HG03064 (cell line): ENCODE data around the gene TUBA4A.
A peak's percentile ranks its signal among the peaks of the same experiment; 100 is the strongest.

ENCODE experiments used
- ATAC-seq: cut with Tn5 transposase; IDR thresholded peaks from one replicate; pipeline ENCODE4 v1.9.1; 2021; ENCODE audit warnings: low read depth; ENCODE audit not compliant: unreplicated experiment

The TUBA4A gene

DNA sequence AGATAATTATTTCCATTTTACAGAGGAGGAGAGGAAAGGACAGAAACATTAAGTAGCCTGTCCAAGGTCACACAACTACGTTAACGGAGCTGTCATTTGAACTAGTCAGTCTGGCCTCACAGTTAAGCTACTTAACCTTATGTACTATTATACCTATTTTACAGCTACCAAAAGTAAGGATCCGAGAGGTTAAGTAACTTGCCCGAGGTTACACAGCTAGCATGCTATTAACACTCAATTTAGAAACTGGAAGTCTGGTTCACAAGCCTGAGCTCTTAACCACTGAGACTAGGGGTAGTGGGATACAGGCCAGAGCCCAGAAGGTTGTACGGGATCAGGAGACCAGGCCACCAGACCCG lies 8.9 kb downstream of the TUBA4A start:
- ATAC-seq: no peak

DNA sequence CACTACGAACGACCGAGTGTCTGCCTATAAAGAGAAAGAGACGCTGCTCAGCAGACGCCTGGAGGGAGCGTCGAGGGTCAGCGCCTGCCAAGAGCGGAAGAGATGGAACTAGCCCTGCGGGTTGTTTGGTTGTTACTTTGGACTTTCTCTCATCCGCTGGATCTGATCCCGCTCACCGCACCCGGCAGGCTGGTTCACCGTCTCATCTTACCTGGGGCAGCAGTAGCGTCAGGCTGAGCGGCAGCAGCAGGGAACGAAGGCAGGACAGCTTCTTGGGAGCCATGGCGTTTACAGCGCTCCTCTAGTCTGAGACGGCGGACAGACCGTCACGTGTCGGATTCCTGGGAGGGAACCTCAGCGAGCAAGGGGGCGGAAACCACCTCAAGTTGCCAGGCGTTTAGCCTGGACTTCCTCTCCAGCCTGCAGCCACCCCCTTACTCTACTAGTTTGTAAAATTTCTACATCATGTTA lies 10.4 kb downstream of the TUBA4A start:
- ATAC-seq: no peak

DNA sequence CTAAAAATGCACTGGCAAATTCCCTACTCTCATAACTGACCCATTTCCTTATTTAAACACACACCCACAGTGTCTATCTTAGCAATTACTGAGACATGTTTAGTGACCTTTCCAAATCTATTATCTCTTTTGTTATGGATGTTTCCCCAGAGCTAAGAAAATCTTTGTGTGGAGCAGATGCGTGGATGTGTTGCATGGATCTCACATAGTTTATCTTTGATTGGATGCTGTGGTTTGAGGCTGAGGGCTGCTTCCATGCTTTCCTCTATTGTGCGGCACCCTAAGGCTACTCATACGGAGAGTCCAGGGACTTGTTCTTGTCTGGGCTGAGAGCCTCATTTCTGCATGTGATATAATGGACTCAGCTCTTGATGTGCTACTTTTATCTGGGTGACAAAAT lies 19.4 kb downstream of the TUBA4A start:
- ATAC-seq: no peak

DNA sequence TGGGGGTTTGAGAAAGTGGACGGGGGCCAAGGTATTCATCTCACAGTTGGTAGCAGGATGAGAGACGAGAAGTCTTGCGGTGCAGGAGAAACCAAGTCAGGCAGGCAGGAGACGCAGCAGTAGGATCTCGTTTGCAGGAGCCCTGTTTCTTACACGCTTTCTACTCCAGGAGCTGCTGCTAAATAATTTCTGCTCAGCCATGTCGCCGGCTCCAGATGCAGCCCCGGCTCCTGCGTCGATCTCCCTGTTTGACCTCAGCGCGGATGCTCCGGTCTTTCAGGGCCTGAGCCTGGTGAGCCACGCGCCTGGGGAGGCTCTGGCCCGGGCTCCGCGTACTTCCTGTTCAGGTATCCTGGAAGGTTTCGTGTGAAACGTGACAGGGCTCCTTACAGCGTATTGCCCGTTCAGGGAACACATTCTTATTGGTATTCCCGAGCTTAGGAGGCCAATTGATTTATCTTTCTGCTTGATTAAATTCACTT lies 23.6 kb downstream of the TUBA4A start:
- no peak for ATAC-seq

DNA sequence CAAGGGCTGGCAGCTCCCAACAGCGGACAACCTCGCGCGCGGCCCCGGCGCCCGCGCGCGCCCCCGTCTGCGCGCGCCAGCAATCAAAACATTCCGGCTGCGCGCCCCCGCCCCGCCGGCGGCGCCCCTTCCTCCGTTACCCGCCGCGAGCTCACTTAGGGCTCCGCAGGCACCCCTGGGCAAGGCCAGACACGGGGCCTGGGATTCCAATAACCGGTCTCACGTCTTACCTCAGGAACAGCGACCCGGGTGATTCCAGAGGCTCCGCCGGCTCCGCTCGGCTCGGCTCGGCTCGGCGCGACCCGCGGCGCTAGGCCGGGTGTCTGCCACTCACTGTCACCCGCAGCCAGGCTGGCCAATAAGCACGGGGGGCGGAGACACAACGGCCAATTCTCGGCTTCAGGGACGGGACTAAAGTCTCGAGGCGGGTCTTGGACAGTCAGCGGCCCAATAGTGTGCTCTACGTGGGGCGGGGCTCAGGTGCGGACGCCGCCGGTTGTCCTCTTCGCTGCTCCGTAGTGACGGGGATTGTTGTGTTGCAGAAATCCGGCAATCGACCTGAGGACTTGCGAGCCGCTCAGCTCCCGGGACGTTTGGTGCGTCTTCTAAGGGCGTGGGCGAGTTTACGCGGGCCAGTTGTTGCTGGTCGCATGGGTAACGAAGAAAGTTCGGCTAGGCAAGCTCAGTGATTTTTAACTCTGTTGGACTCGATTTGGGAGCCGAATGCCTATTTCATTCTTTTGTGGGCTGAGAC lies 24.2 kb downstream of the TUBA4A start, which contains the start of the genes ANKZF1 and ATG9A:
TSS of gene ANKZF1 (plus strand) at position 502 of the 754 bp plus-strand sequence. CDS start 452 bp downstream, outside the sequence.
TSS of gene ATG9A (minus strand) at position 332 of the 754 bp plus-strand sequence. CDS start 1,612 bp downstream, outside the sequence.
- peak; percentile 95 for ATAC-seq

DNA sequence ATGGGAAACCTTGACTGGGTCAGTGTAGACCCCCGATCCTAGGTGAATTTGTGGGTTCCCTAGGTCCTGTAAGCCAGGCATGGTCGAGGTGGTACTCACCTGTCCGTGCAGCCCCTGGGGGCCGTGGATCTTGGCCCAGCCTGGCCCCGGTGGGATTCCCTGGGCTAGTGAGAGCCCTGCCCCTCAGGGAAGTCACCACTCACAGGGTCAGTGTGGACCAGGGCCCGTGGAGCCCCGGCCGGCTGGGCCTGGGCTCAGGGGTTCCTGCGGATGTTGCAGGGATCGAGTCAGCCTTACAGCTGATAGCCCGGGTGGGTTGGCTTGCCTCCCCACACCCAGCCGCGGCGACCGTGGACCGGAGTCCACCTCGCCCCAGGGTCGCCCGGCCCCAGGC lies 24.8 kb downstream of the TUBA4A start:
- no peak for ATAC-seq

DNA sequence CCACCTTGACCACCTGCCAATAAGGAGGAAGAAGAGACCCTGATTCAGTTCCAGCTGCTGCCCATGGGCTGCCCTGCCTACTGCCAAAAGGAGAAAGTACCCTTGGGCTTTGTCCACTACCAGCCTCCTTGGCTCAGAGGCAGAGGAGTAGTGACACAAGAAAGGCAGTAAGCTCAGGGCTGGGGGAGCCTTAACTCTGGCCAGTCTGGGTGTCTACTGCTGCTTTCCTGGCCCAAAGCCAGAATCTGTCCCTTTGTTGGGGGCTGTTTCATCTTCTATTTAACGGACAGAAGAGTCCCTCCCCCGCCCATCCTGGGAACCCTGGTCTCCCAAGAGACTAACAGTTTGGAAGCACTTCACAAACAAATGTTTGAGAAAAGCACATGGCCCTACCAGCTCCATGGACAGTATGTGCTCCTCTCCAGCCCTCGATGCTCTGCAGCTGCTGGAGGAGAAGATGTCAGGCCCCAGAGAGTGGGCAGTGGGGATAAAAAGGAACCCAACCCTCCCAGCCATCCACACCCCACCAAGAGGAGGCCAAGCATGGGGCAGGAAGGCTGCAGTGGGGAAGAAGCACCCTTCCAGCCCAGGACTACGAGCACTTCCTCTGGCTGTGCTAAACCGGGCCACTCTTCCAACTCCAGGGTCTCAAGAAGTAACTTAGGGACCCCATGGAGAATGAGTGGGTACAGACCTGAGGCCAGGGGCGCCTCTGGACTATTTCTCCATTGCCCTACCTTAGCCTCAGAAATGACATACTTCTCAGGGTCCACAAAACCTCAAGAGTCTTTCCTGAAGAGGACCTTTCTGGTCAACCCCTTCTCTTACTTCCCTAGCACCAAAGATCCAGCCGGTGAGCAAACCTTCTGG lies 25.4 kb downstream of the TUBA4A start:
- no peak for ATAC-seq

DNA sequence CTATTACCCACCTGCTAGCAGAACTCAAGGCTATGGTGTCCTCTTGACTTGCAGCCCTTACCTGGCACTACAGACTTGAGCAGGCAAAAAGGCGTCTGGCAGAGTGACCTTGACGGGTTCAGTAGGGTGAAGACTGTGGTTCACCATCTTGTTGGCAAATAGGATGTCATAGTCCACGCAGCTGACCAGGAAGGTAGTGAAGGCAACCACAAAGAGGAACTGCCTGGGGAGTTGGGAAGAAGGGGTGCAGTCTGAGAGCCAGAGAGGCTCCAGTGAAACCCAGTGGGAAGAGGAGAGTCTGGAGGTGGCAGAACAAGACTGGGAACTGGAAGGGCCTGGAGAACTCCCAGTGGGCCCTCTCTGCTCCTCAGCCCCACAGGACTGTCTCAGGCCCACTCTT lies 28.4 kb downstream of the TUBA4A start:
- no peak for ATAC-seq

DNA sequence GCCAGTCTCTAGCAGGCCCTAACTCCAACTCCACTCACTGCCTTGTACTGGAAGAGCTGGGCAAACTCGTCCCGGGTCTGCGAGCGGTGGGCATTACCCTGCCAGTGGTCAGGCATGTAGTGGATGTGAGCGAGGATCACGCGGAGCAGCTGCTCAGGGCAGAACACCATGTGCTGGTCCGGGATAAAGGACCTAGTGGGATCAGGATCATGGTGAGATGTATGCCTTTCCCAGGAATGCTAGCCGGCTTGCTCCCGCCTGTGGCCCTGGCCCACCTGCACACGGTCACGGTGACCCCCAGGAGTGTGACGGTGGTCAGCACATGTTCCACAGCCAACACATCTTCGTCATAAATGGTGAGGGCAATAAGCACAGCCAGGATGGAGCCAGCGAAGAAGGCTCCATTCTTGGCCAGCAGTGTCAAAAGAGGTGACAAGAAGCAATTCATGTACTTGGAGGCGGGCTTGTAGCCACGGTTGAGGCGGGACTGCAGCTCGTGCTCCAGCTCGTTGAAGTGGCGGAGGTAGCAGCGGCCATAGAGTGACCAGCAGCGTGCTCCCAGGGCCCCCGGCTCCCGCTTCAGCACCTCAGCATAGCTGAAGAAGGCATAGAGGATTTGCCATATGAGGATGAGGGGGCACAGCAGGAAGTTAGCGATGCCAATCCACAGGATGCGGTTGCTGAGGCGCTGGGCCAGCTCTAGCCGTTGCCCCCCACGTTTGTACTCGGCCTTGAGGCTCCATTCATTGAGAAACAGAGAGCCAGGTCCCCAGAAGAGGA lies 29.7 kb downstream of the TUBA4A start:
- ATAC-seq: no peak

DNA sequence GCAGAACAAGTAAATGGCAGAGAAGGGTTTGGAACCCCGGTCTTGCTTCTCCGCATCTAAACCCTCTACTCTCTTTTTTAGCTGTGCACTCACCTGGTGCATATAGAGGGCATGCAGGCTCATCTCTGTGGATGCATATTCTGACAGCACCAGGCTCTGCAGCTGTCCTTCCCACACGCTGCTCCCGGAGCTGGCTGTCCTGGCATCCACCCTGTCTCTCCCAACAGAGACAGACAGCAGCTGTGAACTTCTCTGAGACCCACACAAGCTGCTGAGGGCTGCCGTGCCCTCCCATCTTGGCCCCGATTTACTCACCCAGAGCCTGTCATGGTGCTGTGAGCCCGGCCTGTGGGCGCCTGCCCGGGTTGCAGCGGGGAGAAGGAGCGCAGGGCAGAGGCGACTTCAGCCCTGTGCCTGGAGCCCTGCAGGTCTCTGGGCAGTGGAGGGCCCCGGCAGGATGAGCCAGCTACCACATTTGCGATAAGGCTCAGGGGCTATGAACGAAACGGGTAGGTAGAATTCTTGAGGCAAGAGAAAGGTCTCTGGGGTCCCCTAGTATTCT lies 31.7 kb downstream of the TUBA4A start:
- ATAC-seq: no peak

DNA sequence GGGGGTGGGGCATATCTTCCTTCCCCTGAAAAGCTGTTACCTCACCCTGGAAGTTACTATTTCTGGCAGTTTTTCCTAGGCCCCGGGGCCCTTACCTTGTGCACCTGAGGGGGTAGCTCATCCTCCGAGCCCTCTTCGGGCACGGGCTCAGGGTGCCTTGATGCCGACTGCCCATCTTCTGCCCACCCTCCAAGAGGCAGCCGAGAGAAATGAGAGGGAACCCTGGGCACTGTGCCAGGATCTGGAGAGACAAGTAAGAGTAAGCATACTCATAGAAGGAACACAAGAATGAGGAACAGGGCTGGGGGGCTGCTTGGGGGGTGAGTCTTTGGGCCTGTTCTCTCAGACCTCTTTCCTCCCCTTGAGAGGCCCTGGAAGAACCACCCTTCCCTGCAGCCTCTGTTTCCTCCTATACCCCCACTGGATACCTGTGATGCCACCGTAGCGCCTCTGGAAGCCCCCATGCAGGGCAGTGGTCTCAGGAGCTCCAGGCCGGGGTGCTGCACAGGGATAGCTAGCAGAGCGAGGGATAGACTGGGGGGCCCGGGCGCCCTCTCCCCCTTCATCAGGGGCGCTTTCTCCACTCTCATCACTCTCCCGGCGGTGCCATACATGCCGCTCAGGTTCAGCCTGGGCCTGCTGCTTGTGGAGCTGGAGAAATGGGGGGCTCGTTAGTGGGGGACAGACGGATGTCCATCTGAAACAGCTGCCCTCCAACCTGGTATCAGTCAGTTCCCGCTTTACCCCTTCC lies 32.9 kb downstream of the TUBA4A start:
- no peak for ATAC-seq

DNA sequence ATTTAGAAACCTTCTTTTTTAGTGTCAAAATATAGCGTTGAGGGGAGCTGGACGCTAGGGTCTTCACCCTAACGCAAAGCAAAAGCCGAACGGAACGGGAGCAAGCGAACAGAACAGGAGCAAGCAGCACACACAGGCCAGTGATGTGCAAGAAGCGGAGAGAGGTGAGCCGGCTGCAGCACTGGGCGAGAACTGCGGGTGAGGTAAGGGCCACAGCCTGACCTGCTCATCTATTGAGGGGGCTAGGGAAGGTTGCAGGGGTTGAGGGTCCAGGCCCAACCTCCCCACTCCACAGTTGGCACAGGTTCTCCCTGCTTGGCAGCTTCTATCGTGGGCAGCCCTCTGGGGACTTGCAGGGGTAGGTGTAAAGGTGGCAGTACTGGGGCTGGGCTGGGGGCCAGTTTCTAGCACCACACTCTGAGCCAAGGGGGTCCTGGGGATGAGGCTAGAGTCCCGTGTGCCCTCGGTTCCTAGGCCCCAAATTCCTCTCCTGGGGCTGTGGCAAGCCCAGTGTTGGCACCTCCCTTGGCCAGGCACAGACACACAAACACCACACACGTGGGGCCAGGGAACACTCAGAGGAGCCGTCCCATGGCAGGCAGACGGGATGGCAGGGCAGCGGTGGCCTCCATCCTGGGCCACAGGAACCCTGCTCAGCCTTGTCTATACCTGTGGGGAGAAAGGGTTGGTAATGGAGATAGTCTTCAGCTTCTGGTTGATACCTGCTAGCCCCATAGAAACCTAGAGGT lies 33.8 kb downstream of the TUBA4A start:
- ATAC-seq: no peak

DNA sequence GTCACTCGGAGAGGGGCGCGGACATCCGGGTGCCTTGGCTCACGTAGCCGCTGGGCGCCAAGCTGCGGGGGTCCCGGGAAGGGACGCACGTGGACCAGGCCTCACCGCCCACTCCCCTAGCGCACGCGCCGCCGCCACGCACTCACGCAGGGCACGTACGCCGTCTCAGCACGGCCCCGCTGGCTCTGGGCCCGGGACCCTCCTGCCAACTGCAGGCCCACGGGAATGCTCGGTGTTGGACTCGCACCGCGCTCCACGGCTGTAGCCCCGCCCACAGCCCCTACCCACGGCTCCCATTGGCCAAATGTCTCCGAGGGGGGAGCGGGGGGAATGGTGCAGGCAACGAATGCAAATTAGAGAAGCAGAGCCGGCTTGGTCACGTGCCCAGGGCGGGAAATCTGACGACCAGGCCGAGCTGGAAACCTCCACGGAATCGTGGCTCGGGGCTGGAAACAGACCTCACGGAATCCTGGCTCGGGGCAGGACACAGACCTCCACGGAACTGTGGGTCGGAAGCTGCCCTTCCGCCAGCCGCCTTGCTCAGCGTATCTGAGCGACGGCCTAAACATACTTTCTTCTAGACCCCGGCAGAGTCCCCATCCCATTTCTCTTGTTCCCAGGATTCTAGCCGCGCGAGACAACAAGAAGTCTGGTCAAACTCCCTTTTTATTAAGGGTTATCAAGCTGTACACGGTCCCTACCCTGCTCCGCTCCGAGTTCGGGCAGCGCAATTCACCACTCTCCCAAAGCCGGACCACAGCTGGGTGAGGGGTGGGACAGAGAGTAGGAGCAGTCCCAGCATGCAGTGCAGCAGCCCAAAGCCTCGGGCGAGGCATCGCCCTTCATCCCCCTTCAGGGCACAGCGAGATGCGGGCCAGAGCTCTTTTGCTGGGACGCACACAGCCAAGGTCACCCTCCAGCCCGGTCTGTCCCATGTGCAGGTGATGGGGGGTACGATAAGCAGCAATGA lies 34.7 kb downstream of the TUBA4A start, which contains the start of gene ABCB6:
TSS of gene ABCB6 (minus strand) at position 227 of the 970 bp plus-strand sequence. CDS start 285 bp downstream, outside the sequence.
- peak; percentile 72 for ATAC-seq

DNA sequence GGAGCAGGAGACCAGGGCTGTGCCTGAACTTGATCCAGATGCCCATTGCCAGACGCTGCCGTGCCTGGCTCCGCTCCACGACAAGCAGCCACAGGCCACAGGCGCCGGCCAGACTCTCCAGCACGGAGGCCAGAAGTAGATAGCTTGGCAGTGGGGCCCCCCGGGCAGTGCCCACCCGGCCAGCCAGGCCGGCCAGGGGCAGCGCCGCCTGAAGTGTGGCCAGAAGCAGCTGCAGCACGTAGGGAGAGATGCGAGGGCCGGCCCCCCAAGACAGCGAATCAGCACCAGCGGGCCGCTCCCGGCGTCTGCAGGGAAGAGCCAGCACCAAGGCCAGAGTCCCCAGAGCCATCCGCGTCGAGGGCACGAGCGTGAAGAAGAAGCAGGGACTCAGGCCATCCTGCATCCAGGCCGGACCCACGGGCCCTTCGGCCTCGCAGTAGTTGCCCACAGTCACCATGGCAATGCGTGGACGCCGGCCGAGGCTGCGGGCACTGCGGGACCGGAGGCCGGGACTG lies 35.4 kb downstream of the TUBA4A start:
- peak; percentile 17 for ATAC-seq

DNA sequence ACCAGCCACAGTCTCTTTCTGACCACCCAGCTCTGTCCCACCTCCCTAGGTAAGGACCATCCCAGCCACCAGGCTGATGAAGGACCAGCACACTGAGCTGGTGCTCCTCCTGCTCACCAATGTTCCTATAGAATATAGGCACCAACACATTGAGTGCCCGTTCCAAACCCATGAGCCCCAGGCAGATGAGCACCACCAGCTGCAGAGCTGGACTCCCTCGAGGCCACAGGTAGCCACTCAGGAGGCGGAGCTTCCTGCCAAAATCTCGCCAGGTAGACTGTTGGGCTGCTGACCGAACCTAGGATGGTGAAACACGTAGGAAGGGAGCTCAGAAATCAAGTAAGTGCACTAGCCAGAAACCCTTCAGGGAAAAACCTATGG lies 37.2 kb downstream of the TUBA4A start:
- ATAC-seq: no peak

DNA sequence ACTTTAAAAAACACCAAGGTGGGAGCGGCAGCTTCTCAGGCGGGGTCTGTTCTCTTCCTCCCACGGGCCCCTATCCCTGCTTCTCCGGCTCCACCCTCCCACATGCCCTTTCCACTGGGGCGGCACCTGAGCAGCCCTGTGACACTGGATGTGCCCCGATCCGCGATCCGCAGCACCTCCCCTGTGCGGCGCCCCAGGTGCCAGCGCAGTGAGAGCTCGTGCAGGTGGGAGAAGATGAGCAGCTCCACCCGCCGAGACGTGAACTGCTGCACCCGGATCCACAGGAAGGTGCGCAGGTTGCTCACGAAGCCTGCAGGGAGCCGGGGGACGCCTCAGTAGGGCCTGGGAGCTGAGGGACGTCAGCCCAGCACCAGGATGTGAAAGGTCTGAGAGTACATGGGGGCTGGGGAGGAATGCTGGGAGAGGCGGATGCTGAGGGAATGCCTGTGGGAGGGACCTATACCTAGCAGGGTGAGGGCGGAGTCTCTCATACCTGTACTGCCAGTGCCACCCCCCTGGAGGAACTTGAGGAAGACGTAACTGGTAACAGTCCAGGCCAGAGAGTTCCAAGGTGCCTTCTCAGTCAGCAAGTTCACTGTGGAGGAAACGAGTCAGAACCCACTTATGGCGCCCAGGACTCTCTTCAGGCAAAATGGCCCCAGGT lies 37.7 kb downstream of the TUBA4A start:
- no peak for ATAC-seq

DNA sequence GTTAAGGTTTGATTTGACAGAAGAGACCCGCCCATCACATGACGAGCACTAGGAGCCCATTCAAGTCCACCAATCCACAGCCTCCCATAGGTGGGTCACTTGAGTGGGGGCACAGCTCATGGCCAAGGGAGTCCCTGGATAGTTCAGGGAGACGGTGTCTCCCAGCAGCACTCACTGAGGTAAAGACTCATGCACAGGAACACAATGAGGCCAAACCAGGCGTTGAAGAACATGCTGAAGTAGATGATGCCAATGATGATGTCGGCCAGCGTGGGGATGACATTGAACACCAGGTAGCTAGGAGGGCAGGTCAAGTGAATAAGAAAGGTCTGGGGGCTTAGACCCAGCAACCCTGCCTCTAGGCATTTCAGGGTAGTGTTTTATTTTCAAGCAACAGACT lies 38.9 kb downstream of the TUBA4A start:
- ATAC-seq: no peak
